Measurements from ENCODE around the gene PSMB7. TPM values are rescaled to one million over a fixed set of nuclear protein-coding genes. Genes with fewer than 3 reads are reported as not detected.

Gene PSMB7
- total RNA-seq, 1 experiment from 2014 or later: 403 TPM

- Histone ChIP-seq H3K27ac (no peak overlapping the region), H3K9me3 (replicated peaks) (no peaks in the 10 kb centered on the region), H3K4me1 (no peaks in the 10 kb centered on the region; the same call in 1 of the 2 replicates), H3K36me3 (peaks cover 12% of the 10 kb centered on the region), H3K4me3 (no peak overlapping the region), H3K27me3 (no peaks in the 10 kb centered on the region)
- no peak for DNase-seq
These were observed 25.9 kb downstream of the PSMB7 start for GRCh38 chr9:124389146-124389939.

- no peak overlapping the region for H3K27ac ChIP-seq
- H3K9me3 ChIP-seq (replicated peaks): no peaks in the 10 kb centered on the region
- peaks cover 17% of the 10 kb centered on the region for H3K36me3 ChIP-seq
- H3K27me3 ChIP-seq: no peaks in the 10 kb centered on the region
- no peaks in the 10 kb centered on the region; the same call in 1 of the 2 replicates for H3K4me1 ChIP-seq
- H3K4me3 ChIP-seq: no peak overlapping the region
- peak in 1 of 2 experiments; percentile 30 for DNase-seq
These were observed 26.8 kb downstream of the PSMB7 start for GRCh38 chr9:124388275-124389048.

GRCh38 chr9:124386201-124386600, 29.0 kb downstream of the PSMB7 start:
- peaks cover 21% of the 10 kb centered on the region for H3K36me3 ChIP-seq
- no peaks in the 10 kb centered on the region for H3K27me3 ChIP-seq
- H3K4me3 ChIP-seq: no peak overlapping the region
- H3K27ac ChIP-seq: no peak overlapping the region
- H3K9me3 ChIP-seq (replicated peaks): no peaks in the 10 kb centered on the region
- H3K4me1 ChIP-seq: no peaks in the 10 kb centered on the region
- DNase-seq: no peak

- no peaks in the 10 kb centered on the region for H3K27me3 ChIP-seq
- H3K4me3 ChIP-seq: no peak overlapping the region
- no peak overlapping the region for H3K27ac ChIP-seq
- H3K4me1 ChIP-seq: no peaks in the 10 kb centered on the region
- H3K36me3 ChIP-seq: peaks cover 25% of the 10 kb centered on the region
- no peaks in the 10 kb centered on the region for H3K9me3 ChIP-seq (replicated peaks)
- DNase-seq: no peak
These were observed 29.6 kb downstream of the PSMB7 start for GRCh38 chr9:124385623-124386022.

GRCh38 chr9:124384846-124385245, 30.4 kb downstream of the PSMB7 start:
- Histone ChIP-seq H3K36me3 (peaks cover 33% of the 10 kb centered on the region), H3K4me1 (no peaks in the 10 kb centered on the region), H3K9me3 (replicated peaks) (no peaks in the 10 kb centered on the region), H3K27me3 (no peaks in the 10 kb centered on the region), H3K27ac (no peak overlapping the region), H3K4me3 (no peak overlapping the region)
- DNase-seq: no peak

- Histone ChIP-seq H3K27me3 (no peaks in the 10 kb centered on the region), H3K4me3 (no peak overlapping the region), H3K9me3 (replicated peaks) (no peaks in the 10 kb centered on the region), H3K4me1 (no peaks in the 10 kb centered on the region), H3K36me3 (peaks cover 38% of the 10 kb centered on the region), H3K27ac (no peak overlapping the region)
- DNase-seq: no peak
These were observed 31.0 kb downstream of the PSMB7 start for GRCh38 chr9:124384210-124384609.

- H3K36me3 ChIP-seq: peaks cover 41% of the 10 kb centered on the region
- H3K4me3 ChIP-seq: no peak overlapping the region
- no peak overlapping the region for H3K27ac ChIP-seq
- H3K9me3 ChIP-seq (replicated peaks): no peaks in the 10 kb centered on the region
- no peaks in the 10 kb centered on the region for H3K4me1 ChIP-seq
- H3K27me3 ChIP-seq: no peaks in the 10 kb centered on the region
- no peak for DNase-seq
These were observed 33.9 kb downstream of the PSMB7 start for GRCh38 chr9:124381170-124381945.

- Histone ChIP-seq H3K27me3 (no peaks in the 10 kb centered on the region), H3K4me3 (no peak overlapping the region), H3K4me1 (no peaks in the 10 kb centered on the region), H3K9me3 (replicated peaks) (peaks cover 10% of the 10 kb centered on the region), H3K27ac (no peak overlapping the region), H3K36me3 (peaks cover 45% of the 10 kb centered on the region)
- no peak for DNase-seq
These were observed 37.5 kb downstream of the PSMB7 start for GRCh38 chr9:124377551-124378406.

- H3K36me3 ChIP-seq: peaks cover 39% of the 10 kb centered on the region
- H3K27ac ChIP-seq: no peak overlapping the region
- H3K9me3 ChIP-seq (replicated peaks): peaks cover 10% of the 10 kb centered on the region
- H3K4me3 ChIP-seq: no peak overlapping the region
- no peak for DNase-seq
- H3K4me1 ChIP-seq: no peaks in the 10 kb centered on the region
- no peaks in the 10 kb centered on the region for H3K27me3 ChIP-seq
These were observed 38.9 kb downstream of the PSMB7 start for GRCh38 chr9:124376329-124376728.

- DNase-seq: no peak
- Histone ChIP-seq H3K27me3 (no peaks in the 10 kb centered on the region), H3K4me3 (no peak overlapping the region), H3K9me3 (replicated peaks) (peaks cover 10% of the 10 kb centered on the region), H3K36me3 (peaks cover 34% of the 10 kb centered on the region), H3K27ac (no peak overlapping the region), H3K4me1 (no peaks in the 10 kb centered on the region)
These were observed 39.5 kb downstream of the PSMB7 start for GRCh38 chr9:124375726-124376125.

- H3K4me1 ChIP-seq: no peaks in the 10 kb centered on the region
- DNase-seq: no peak
- H3K27ac ChIP-seq: no peak overlapping the region
- no peak overlapping the region for H3K4me3 ChIP-seq
- peaks cover 20% of the 10 kb centered on the region for H3K36me3 ChIP-seq
- H3K9me3 ChIP-seq (replicated peaks): peaks cover 10% of the 10 kb centered on the region
- no peaks in the 10 kb centered on the region for H3K27me3 ChIP-seq
These were observed 41.4 kb downstream of the PSMB7 start for GRCh38 chr9:124373851-124374250.

- Histone ChIP-seq H3K27ac (no peak overlapping the region), H3K9me3 (replicated peaks) (peaks cover 10% of the 10 kb centered on the region), H3K36me3 (peaks cover 19% of the 10 kb centered on the region), H3K4me3 (no peak overlapping the region), H3K27me3 (no peaks in the 10 kb centered on the region), H3K4me1 (no peaks in the 10 kb centered on the region)
- DNase-seq: no peak
These were observed 41.9 kb downstream of the PSMB7 start for GRCh38 chr9:124373386-124373785.

- no peak for DNase-seq
- H3K36me3 ChIP-seq: peaks cover 22% of the 10 kb centered on the region
These were observed 43.2 kb downstream of the PSMB7 start for GRCh38 chr9:124372038-124372437.

More at GRCh38 chr9:124372038-124372437, 43.2 kb downstream of the PSMB7 start:
- no peak overlapping the region for H3K27ac ChIP-seq
- peaks cover 10% of the 10 kb centered on the region for H3K9me3 ChIP-seq (replicated peaks)
- no peak overlapping the region for H3K4me3 ChIP-seq
- H3K4me1 ChIP-seq: no peaks in the 10 kb centered on the region
- H3K27me3 ChIP-seq: no peaks in the 10 kb centered on the region

All from SJCRH30 (cell line).